Measurements from ENCODE around the gene PRADC1. TPM values are rescaled to one million over a fixed set of nuclear protein-coding genes. Genes with fewer than 3 reads are reported as not detected.
"Not testable (repeated sequence)": the region's sequence is repeated elsewhere in the genome, so short reads cannot be mapped to it uniquely, and the experiment has no call there.

The PRADC1 gene
- total RNA-seq = 12.1 TPM

GRCh38 chr2:73233154-73233931 lies at the start of gene PRADC1:
PRADC1 (minus strand) TSS chr2:73233239; CDS start chr2:73233160, 79 bp downstream.
- peak; percentile 81 to 99 (median 98) for DNase-seq (ENCODE audit: low read depth in 2 of 3, low spot score in 2 of 3)

GRCh38 chr2:73281244-73281643 lies 48.2 kb upstream of the PRADC1 start:
- DNase-seq (ENCODE audit: low read depth in 2 of 3, low spot score in 2 of 3) = no peak

- DNase-seq (ENCODE audit: low read depth in 2 of 3, low spot score in 2 of 3) = no peak
Observed at GRCh38 chr2:73279852-73280251, 46.8 kb upstream of the PRADC1 start.

- no peak for DNase-seq (ENCODE audit: low read depth in 2 of 3, low spot score in 2 of 3)
Observed at GRCh38 chr2:73272270-73272669, 39.2 kb upstream of the PRADC1 start.

GRCh38 chr2:73269686-73270465 lies 36.8 kb upstream of the PRADC1 start:
- no peak for DNase-seq (ENCODE audit: low read depth in 2 of 3, low spot score in 2 of 3)

GRCh38 chr2:73268830-73269685 lies 36.0 kb upstream of the PRADC1 start:
- peak; percentile 50 to 55 (median 55) for DNase-seq (ENCODE audit: low read depth in 2 of 3, low spot score in 2 of 3)

- DNase-seq (ENCODE audit: low read depth in 2 of 3, low spot score in 2 of 3) = no peak
Observed at GRCh38 chr2:73268366-73268829, 35.4 kb upstream of the PRADC1 start.

GRCh38 chr2:73267008-73267407 lies 34.0 kb upstream of the PRADC1 start:
- no peak for DNase-seq (ENCODE audit: low read depth in 2 of 3, low spot score in 2 of 3)

GRCh38 chr2:73266061-73266901 lies 33.2 kb upstream of the PRADC1 start:
- DNase-seq (ENCODE audit: low read depth in 2 of 3, low spot score in 2 of 3) = no peak

- no peak for DNase-seq (ENCODE audit: low read depth in 2 of 3, low spot score in 2 of 3)
Observed at GRCh38 chr2:73265298-73266060, 32.4 kb upstream of the PRADC1 start.

GRCh38 chr2:73264783-73265182 lies 31.7 kb upstream of the PRADC1 start:
- DNase-seq (ENCODE audit: low read depth in 2 of 3, low spot score in 2 of 3) = no peak

- DNase-seq (ENCODE audit: low read depth in 2 of 3, low spot score in 2 of 3) = no peak
Observed at GRCh38 chr2:73264332-73264606, 31.2 kb upstream of the PRADC1 start.

GRCh38 chr2:73263540-73264331 lies 30.7 kb upstream of the PRADC1 start:
- no peak for DNase-seq (ENCODE audit: low read depth in 2 of 3, low spot score in 2 of 3)

GRCh38 chr2:73262691-73263429 lies 29.8 kb upstream of the PRADC1 start:
- not testable (repeated sequence) for DNase-seq (ENCODE audit: low read depth in 2 of 3, low spot score in 2 of 3)

- no peak for DNase-seq (ENCODE audit: low read depth in 2 of 3, low spot score in 2 of 3)
Observed at GRCh38 chr2:73262108-73262651, 29.1 kb upstream of the PRADC1 start.

- DNase-seq (ENCODE audit: low read depth in 2 of 3, low spot score in 2 of 3) = peak in 2 of 3 donors; percentile 24 to 41
Observed at GRCh38 chr2:73260338-73260984, 27.4 kb upstream of the PRADC1 start.

- DNase-seq (ENCODE audit: low read depth in 2 of 3, low spot score in 2 of 3) = no peak
Observed at GRCh38 chr2:73259704-73260337, 26.8 kb upstream of the PRADC1 start.

Measured in hematopoietic multipotent progenitor cell (in vitro differentiated cells).